ENCODE results near the gene CHGA.

GRCh38 chr14:92970271-92970670 is 47.3 kb downstream of the CHGA start:
- TF ChIP-seq POLR2A (IDR thresholded peaks at IDR 0.05), result no peak
- TF ChIP-seq CTCF (IDR thresholded peaks at IDR 0.05), result no peak
- TF ChIP-seq POLR2AphosphoS5 (IDR thresholded peaks at IDR 0.05), result no peak

Data from breast epithelium (tissue), 3 donors.